ENCODE results near the gene CSNK1D. TPM values are rescaled to one million over a fixed set of nuclear protein-coding genes. Genes with fewer than 3 reads are reported as not detected.
"Not testable (repeated sequence)": the region's sequence is repeated elsewhere in the genome, so short reads cannot be mapped to it uniquely, and the experiment has no call there.

Gene CSNK1D
- total RNA-seq, 3 donors from 2014 or later = 177 to 221 (median 189) TPM

DNA sequence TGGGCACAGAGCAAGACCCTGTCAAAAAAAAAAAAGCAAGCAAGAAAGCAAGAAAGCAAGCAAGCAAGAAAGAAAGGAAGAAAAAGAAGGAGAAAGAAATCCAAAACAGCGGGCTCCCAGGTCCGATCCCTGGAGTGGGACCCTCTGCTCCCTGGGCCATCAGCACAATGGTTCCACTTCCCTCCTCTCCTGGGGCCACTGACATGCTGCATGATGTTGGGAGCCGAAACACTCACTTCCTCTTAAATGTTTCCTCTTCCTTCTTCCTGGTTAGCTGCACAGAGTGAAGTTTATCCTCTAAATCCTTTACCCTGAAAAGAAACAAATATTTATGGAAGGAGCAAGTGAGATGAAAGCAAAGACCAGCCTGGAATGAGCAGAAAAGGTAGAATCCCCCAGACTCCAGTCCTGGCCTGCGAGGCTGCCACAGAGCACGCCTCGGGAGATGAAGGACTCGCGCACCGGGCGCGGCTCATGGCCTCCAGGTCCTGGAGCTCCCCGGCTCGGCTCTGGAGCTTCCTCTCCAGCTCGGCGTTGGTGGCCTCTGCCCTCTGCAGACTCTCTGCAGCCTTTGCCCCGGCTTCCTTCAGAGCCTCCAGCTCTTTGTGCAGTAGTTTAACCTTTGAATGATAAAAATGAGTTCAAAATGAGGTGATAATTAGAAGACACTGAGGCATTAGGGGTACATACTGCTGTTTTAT is 79.8 kb downstream of the CSNK1D start:
- no peak overlapping the region for H3K4me3 ChIP-seq
- TF ChIP-seq, protein P1, sequence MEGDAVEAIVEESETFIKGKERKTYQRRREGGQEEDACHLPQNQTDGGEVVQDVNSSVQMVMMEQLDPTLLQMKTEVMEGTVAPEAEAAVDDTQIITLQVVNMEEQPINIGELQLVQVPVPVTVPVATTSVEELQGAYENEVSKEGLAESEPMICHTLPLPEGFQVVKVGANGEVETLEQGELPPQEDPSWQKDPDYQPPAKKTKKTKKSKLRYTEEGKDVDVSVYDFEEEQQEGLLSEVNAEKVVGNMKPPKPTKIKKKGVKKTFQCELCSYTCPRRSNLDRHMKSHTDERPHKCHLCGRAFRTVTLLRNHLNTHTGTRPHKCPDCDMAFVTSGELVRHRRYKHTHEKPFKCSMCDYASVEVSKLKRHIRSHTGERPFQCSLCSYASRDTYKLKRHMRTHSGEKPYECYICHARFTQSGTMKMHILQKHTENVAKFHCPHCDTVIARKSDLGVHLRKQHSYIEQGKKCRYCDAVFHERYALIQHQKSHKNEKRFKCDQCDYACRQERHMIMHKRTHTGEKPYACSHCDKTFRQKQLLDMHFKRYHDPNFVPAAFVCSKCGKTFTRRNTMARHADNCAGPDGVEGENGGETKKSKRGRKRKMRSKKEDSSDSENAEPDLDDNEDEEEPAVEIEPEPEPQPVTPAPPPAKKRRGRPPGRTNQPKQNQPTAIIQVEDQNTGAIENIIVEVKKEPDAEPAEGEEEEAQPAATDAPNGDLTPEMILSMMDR (IDR thresholded peaks at IDR 0.05) = no peak
- ATAC-seq (peak; percentile 91), DNase-seq (peak; percentile 76 to 81 (median 77))
- H3K36me3 ChIP-seq (ENCODE audit: low read depth) = no peaks in the 10 kb centered on the region
- intact Hi-C loops (cut with DNase I, micrococcal nuclease) = no loop called here
- no peaks in the 10 kb centered on the region for H3K9me3 ChIP-seq
- H3K4me1 ChIP-seq (ENCODE audit: low read depth) = no peaks in the 10 kb centered on the region

DNA sequence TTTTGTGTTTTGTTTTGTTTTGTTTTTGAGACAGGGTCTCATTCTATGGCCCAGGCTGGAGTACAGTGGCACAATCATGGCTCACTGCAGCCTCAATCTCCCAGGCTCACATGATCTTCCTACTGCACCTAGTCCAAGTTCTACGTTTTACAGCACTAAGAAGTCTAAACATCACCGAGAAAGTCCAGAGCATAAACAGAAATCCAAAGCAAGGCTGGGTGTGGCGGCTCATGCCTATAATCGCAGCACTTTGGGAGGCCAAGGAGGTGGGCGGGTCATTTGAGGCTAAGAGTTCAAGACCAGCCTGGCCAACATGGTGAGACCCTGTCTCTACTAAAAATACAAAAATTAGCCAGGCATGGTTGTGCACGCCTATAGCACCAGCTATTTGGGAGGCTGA is 80.5 kb downstream of the CSNK1D start:
- DNase-seq = peak in 2 of 3 donors; percentile 59 to 61
- intact Hi-C loops (cut with DNase I, micrococcal nuclease); H3K4me3 ChIP-seq; H3K9me3 ChIP-seq; H3K36me3 ChIP-seq (ENCODE audit: low read depth); H3K4me1 ChIP-seq (ENCODE audit: low read depth): not testable (repeated sequence)
- peak; percentile 55 for ATAC-seq

Small RNAs within 50 kb of the gene (microRNA-seq; reads per million reads assigned to microRNA genes)
- gene MIR6787 = not detected

Other genes starting within 250 kb of the CSNK1D start
- gene RAC3, start 242.0 kb downstream of the CSNK1D start, total RNA-seq = 1 to 10 TPM; 3.4 to 6.2 (median 4.2) TPM
- gene DCXR, start 236.0 kb downstream of the CSNK1D start, total RNA-seq = 100 to 1,000 TPM in 2 of 3 donors, 10 to 100 TPM in 1; 84.9 to 151 (median 124) TPM
- gene RFNG, start 221.9 kb downstream of the CSNK1D start, total RNA-seq = 10 to 100 TPM; 30.7 to 37.9 (median 30.9) TPM
- 10 to 100 TPM; 73.6 to 81.6 (median 80.4) TPM for gene GPS1, start 221.8 kb downstream of the CSNK1D start, total RNA-seq
- 100 to 1,000 TPM in 2 of 3 donors, 10 to 100 TPM in 1; 99.8 to 143 (median 138) TPM for gene DUS1L, start 207.9 kb downstream of the CSNK1D start, total RNA-seq
- 100 to 1,000 TPM in 2 of 3 donors, 10 to 100 TPM in 1; 87.2 to 115 (median 102) TPM for gene FASN, start 175.5 kb downstream of the CSNK1D start, total RNA-seq
- gene CCDC57, start 60.9 kb downstream of the CSNK1D start, total RNA-seq = 10 to 100 TPM; 41.3 to 46.3 (median 45.4) TPM
- 100 to 1,000 TPM in 2 of 3 donors, 10 to 100 TPM in 1; 41.0 to 150 (median 104) TPM for gene SLC16A3, start 44.7 kb downstream of the CSNK1D start, total RNA-seq
- 10 to 100 TPM in 2 of 3 donors, 1 to 10 TPM in 1; 10.0 to 12.8 (median 12.3) TPM for gene CD7, start 43.9 kb upstream of the CSNK1D start, total RNA-seq
- gene SECTM1, start 60.1 kb upstream of the CSNK1D start, total RNA-seq = 100 to 1,000 TPM; 127 to 268 (median 213) TPM
- not detected for gene TEX19, start 85.5 kb upstream of the CSNK1D start, total RNA-seq
- gene UTS2R, start 98.1 kb upstream of the CSNK1D start, total RNA-seq = not detected
- gene HEXD, start 144.6 kb upstream of the CSNK1D start, total RNA-seq = 10 to 100 TPM; 25.3 to 54.6 (median 42.1) TPM
- gene OGFOD3, start 144.9 kb upstream of the CSNK1D start, total RNA-seq = 10 to 100 TPM; 26.2 to 28.8 (median 26.2) TPM
- 10 to 100 TPM; 79.2 to 90.5 (median 81.0) TPM for gene CYBC1, start 177.1 kb upstream of the CSNK1D start, total RNA-seq
- 10 to 100 TPM; 49.7 to 56.0 (median 55.9) TPM for gene NARF, start 185.0 kb upstream of the CSNK1D start, total RNA-seq
- 10 to 100 TPM; 39.7 to 62.3 (median 43.5) TPM for gene FOXK2, start 246.0 kb upstream of the CSNK1D start, total RNA-seq

Measured in mucosa of descending colon (tissue), 3 donors.